Measurements from ENCODE around the gene CAB39.

GRCh38 chr2:230668184-230668938, 44.3 kb upstream of the CAB39 start:
- TF ChIP-seq POLR2AphosphoS5 (IDR thresholded peaks at IDR 0.05): no peak
- TF ChIP-seq EP300 (IDR thresholded peaks at IDR 0.05): no peak
- TF ChIP-seq CTCF (IDR thresholded peaks at IDR 0.05): no peak
- no peak for TF ChIP-seq POLR2A (IDR thresholded peaks at IDR 0.05)
